Stimulated activated naive B cell treated with anti-CD40 and anti-IgM and Interleukin-4, amounts not matched to agents 10 μg/mL and 1 μg/mL and 100 μg/mL, for 72 hours (primary cell): Measurements from ENCODE around the gene PIGR.

Source experiments
- ATAC-seq, 2 donors: fragments of 150-1000 bp; cut with Tn5 transposase; replicated peaks; 2 replicates each; pipeline ENCODE4 v1.10.0; 2021; ENCODE audit warnings: moderate library complexity in 1 of 2
- DNase-seq: peaks from one replicate; pipeline ENCODE4 v3.0.0; 2021
- H3K27ac Mint-ChIP-seq: one replicate; pipeline ENCODE4 v1.8.0; 2022; ENCODE audit warnings: mild to moderate bottlenecking, mixed read lengths
- H3K27me3 Mint-ChIP-seq, 2 donors: one replicate each; pipeline ENCODE4 v1.8.0; 2022; ENCODE audit warnings: mixed read lengths in 2 of 2
- H3K36me3 Mint-ChIP-seq, 2 donors: one replicate each; pipeline ENCODE4 v1.8.0; 2022; ENCODE audit warnings: mixed read lengths in 2 of 2, mild to moderate bottlenecking in 1 of 2
- H3K4me1 Mint-ChIP-seq, 2 donors: one replicate each; pipeline ENCODE4 v1.8.0; 2022; ENCODE audit warnings: mixed read lengths in 2 of 2, mild to moderate bottlenecking in 1 of 2
- H3K4me3 Mint-ChIP-seq, 2 donors: one replicate each; pipeline ENCODE4 v1.8.0; 2022; ENCODE audit warnings: mild to moderate bottlenecking in 2 of 2, mixed read lengths in 2 of 2, moderate library complexity in 1 of 2
- H3K9me3 Mint-ChIP-seq, 2 donors: one replicate each; pipeline ENCODE4 v1.8.0; 2022; ENCODE audit warnings: mixed read lengths in 2 of 2, mild to moderate bottlenecking in 1 of 2

PIGR gene

GRCh38 chr1:206890125-206891060, 55.9 kb downstream of the PIGR start:
- Mint-ChIP-seq H3K9me3 (no peaks in the 10 kb centered on the region), H3K27me3 (no peaks in the 10 kb centered on the region), H3K27ac (peak overlapping the region; percentile 34), H3K36me3 (peaks cover 3 to 5% of the 10 kb centered on the region in 2 donors), H3K4me1 (peaks cover 27 to 51% of the 10 kb centered on the region in 2 donors), H3K4me3 (no peak overlapping the region)
- ATAC-seq: peak; percentile 36
- no peak for DNase-seq

- H3K9me3 Mint-ChIP-seq: no peaks in the 10 kb centered on the region
- no peak overlapping the region for H3K4me3 Mint-ChIP-seq
- DNase-seq (no peak), ATAC-seq (no peak)
- peaks cover 3 to 5% of the 10 kb centered on the region in 2 donors for H3K36me3 Mint-ChIP-seq
- H3K27me3 Mint-ChIP-seq: no peaks in the 10 kb centered on the region
- H3K4me1 Mint-ChIP-seq: peaks cover 17 to 30% of the 10 kb centered on the region in 2 donors
- no peak overlapping the region for H3K27ac Mint-ChIP-seq
Observed at GRCh38 chr1:206887701-206888100, 58.6 kb downstream of the PIGR start.

- peaks cover 3 to 5% of the 10 kb centered on the region in 2 donors for H3K36me3 Mint-ChIP-seq
- H3K9me3 Mint-ChIP-seq: no peaks in the 10 kb centered on the region
- no peaks in the 10 kb centered on the region for H3K27me3 Mint-ChIP-seq
- no peak overlapping the region for H3K27ac Mint-ChIP-seq
- ATAC-seq (no peak), DNase-seq (no peak)
- H3K4me1 Mint-ChIP-seq: peaks cover 16 to 29% of the 10 kb centered on the region in 2 donors
- H3K4me3 Mint-ChIP-seq: no peak overlapping the region
Observed at GRCh38 chr1:206886831-206887230, 59.4 kb downstream of the PIGR start.

GRCh38 chr1:206885341-206886060, 60.8 kb downstream of the PIGR start:
- H3K9me3 Mint-ChIP-seq: no peaks in the 10 kb centered on the region
- ATAC-seq (no peak), DNase-seq (no peak)
- peaks cover 0 to 3% of the 10 kb centered on the region in 2 donors for H3K36me3 Mint-ChIP-seq
- H3K27me3 Mint-ChIP-seq: no peaks in the 10 kb centered on the region
- no peak overlapping the region for H3K4me3 Mint-ChIP-seq
- no peak overlapping the region for H3K27ac Mint-ChIP-seq
- H3K4me1 Mint-ChIP-seq: peaks cover 6 to 15% of the 10 kb centered on the region in 2 donors

GRCh38 chr1:206883876-206884275, 62.4 kb downstream of the PIGR start:
- Mint-ChIP-seq H3K9me3 (peaks cover 4 to 6% of the 10 kb centered on the region in 2 donors), H3K27ac (no peak overlapping the region), H3K4me1 (peaks cover 0 to 2% of the 10 kb centered on the region in 2 donors), H3K4me3 (no peak overlapping the region), H3K36me3 (peaks cover 0 to 8% of the 10 kb centered on the region in 2 donors), H3K27me3 (no peaks in the 10 kb centered on the region)
- ATAC-seq: no peak
- DNase-seq: no peak

GRCh38 chr1:206883160-206883559, 63.1 kb downstream of the PIGR start:
- H3K36me3 Mint-ChIP-seq: peaks cover 3 to 12% of the 10 kb centered on the region in 2 donors

DNA sequence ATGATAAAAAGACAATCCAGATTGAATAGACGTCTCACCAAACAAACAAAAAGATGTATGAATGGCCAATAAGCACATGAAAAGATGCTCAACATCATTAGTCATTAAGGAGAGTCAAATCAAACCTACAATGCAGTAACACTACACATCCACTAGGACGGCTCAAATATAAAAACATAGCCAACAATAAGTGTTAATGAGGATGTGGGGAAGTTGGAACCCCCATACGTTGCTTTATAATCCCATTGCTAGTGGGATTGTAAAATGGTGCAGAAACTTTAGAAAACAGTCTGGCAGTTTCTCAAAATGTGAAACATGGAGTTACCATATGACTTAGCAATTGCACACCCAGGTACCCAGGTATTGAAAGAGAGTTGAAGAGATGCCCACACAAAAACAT, 63.7 kb downstream of the PIGR start:
- peaks cover 9 to 12% of the 10 kb centered on the region in 2 donors for H3K9me3 Mint-ChIP-seq
- no peak for ATAC-seq
- no peak for DNase-seq

More at GRCh38 chr1:206883160-206883559, 63.1 kb downstream of the PIGR start:
- Mint-ChIP-seq H3K9me3 (peaks cover 8 to 11% of the 10 kb centered on the region in 2 donors), H3K4me1 (no peaks in the 10 kb centered on the region), H3K27ac (no peak overlapping the region), H3K27me3 (no peaks in the 10 kb centered on the region), H3K4me3 (no peak overlapping the region)
- ATAC-seq (no peak), DNase-seq (no peak)

GRCh38 chr1:206880314-206880713, 66.0 kb downstream of the PIGR start:
- no peaks in the 10 kb centered on the region for H3K27me3 Mint-ChIP-seq
- H3K4me3 Mint-ChIP-seq: no peak overlapping the region
- H3K27ac Mint-ChIP-seq: no peak overlapping the region
- ATAC-seq: peak in 1 of 2 donors; percentile 29
- H3K36me3 Mint-ChIP-seq: peaks cover 9 to 26% of the 10 kb centered on the region in 2 donors
- no peak for DNase-seq
- no peaks in the 10 kb centered on the region for H3K4me1 Mint-ChIP-seq
- peaks cover 15 to 20% of the 10 kb centered on the region in 2 donors for H3K9me3 Mint-ChIP-seq

More for the DNA sequence above, 63.7 kb downstream of the PIGR start:
- H3K27ac Mint-ChIP-seq: no peak overlapping the region
- H3K4me1 Mint-ChIP-seq: no peaks in the 10 kb centered on the region
- H3K27me3 Mint-ChIP-seq: no peaks in the 10 kb centered on the region
- H3K4me3 Mint-ChIP-seq: no peak overlapping the region
- peaks cover 3 to 13% of the 10 kb centered on the region in 2 donors for H3K36me3 Mint-ChIP-seq
